CD4-positive, alpha-beta T cell (primary cell): Measurements from ENCODE around the gene SLC2A6. TPM values are rescaled to one million over a fixed set of nuclear protein-coding genes. Genes with fewer than 3 reads are reported as not detected.

Source experiments
- ATAC-seq: fragments of 200-7000 bp; cut with Tn5 transposase; one replicate; pipeline ENCODE4 v1.10.0; 2022; ENCODE audit warnings: mild to moderate bottlenecking; ENCODE audit not compliant: poor library complexity
- CTCF ChIA-PET: fragments of 350-600 bp; sonication (Branson Sonifier 250); formaldehyde crosslinking; loops from one replicate; lab custom pipeline; 2021; ENCODE audit warnings: antibody characterized with exemption, inconsistent platforms; lab: Charles Lee
- POLR2A ChIA-PET: fragments of 350-600 bp; sonication (Branson Sonifier 250); formaldehyde crosslinking; loops from one replicate; lab custom pipeline; 2021; ENCODE audit warnings: antibody characterized with exemption, inconsistent platforms; lab: Charles Lee
- DNase-seq, 14 experiments: peaks; one replicate each; pipeline ENCODE4 v3.0.0-alpha.2; 2013 to 2020; ENCODE audit warnings: mixed read lengths in 2 of 14
- H3K27ac ChIP-seq, 2 donors: one replicate each; pipeline versions ENCODE4 v1.5.1 to v1.7.0; 2013; ENCODE audit warnings: low read length in 2 of 2, low read depth in 1 of 2, mild to moderate bottlenecking in 1 of 2
- H3K27me3 ChIP-seq, 2 experiments: 1 replicate in 1 of 2; 2 replicates in 1 of 2; pipeline versions ENCODE4 v1.6.1 to v1.7.0; 2013; ENCODE audit warnings: low read length in 2 of 2, control low read depth in 1 of 2, mild to moderate bottlenecking in 1 of 2, moderate library complexity in 1 of 2; ENCODE audit not compliant: insufficient read depth in 2 of 2, control insufficient read depth in 1 of 2
- H3K36me3 ChIP-seq: one replicate; pipeline ENCODE4 v1.6.1; 2013; ENCODE audit warnings: low read length, control low read depth; ENCODE audit not compliant: insufficient read depth
- H3K4me1 ChIP-seq: one replicate; pipeline ENCODE4 v1.6.1; 2013; ENCODE audit warnings: low read length, control low read depth; ENCODE audit not compliant: insufficient read depth
- H3K4me3 ChIP-seq: one replicate; pipeline ENCODE4 v1.5.1; 2013; ENCODE audit warnings: mild to moderate bottlenecking, low read length, moderate library complexity
- H3K9me3 ChIP-seq, 2 experiments: 1 replicate in 1 of 2; 2 replicates in 1 of 2; pipeline versions ENCODE4 v1.6.1 to v1.7.0; 2013; ENCODE audit warnings: low read length in 2 of 2, mild to moderate bottlenecking in 2 of 2, control low read depth in 1 of 2, moderate library complexity in 1 of 2; ENCODE audit not compliant: control insufficient read depth in 1 of 2, insufficient read depth in 1 of 2
- H3K27ac Mint-ChIP-seq: one replicate; pipeline ENCODE4 v1.8.0; 2020; ENCODE audit warnings: mixed read lengths
- H3K27me3 Mint-ChIP-seq: one replicate; pipeline ENCODE4 v1.8.0; 2021; ENCODE audit warnings: mixed read lengths
- H3K36me3 Mint-ChIP-seq: one replicate; pipeline ENCODE4 v1.8.0; 2021; ENCODE audit warnings: low read depth, mixed read lengths
- H3K4me1 Mint-ChIP-seq: one replicate; pipeline ENCODE4 v1.8.0; 2021; ENCODE audit warnings: low read depth, mixed read lengths
- H3K4me3 Mint-ChIP-seq: one replicate; pipeline ENCODE4 v1.8.0; 2020; ENCODE audit warnings: mild to moderate bottlenecking, mixed read lengths
- H3K9me3 Mint-ChIP-seq: one replicate; pipeline ENCODE4 v1.8.0; 2020; ENCODE audit warnings: mixed read lengths
- CTCF ChIP-seq: fragments of 200-600 bp; IDR thresholded peaks from one replicate; pipeline ENCODE4 v1.8.0; 2022; ENCODE audit warnings: antibody characterized with exemption, mild to moderate bottlenecking
- intact Hi-C, 2 experiments: fragments of 100-400 bp; cut with DNase I in 1 of 2; cut with micrococcal nuclease in 1 of 2; formaldehyde crosslinking; loops; one replicate each; pipeline versions ENCODE4 v1.15.1 to v1.9.0; 2023 to 2025; cut with DNase I, micrococcal nuclease
- total RNA-seq, 174 experiments: library from RNA in 2 of 174; stranded (reverse) in 2 of 174; gene quantifications; one replicate each; pipeline ENCODE4 v1.2.3 and lab custom pipeline; 2021 to 2026

Gene SLC2A6
- total RNA-seq, 2 experiments from 2014 or later, result 1.8 to 3.2 TPM

GRCh38 chr9:133483611-133484010 lies 4.7 kb upstream of the SLC2A6 start:
- Mint-ChIP-seq H3K4me1 (peaks cover 15% of the 10 kb centered on the region), H3K9me3 (no peaks in the 10 kb centered on the region), H3K27ac (no peak overlapping the region), H3K4me3 (no peak overlapping the region), H3K36me3 (no peaks in the 10 kb centered on the region), H3K27me3 (no peaks in the 10 kb centered on the region)
- CTCF ChIA-PET, result no interaction called here
- Histone ChIP-seq H3K27me3 (no peaks in the 10 kb centered on the region), H3K4me1 (peaks cover 21% of the 10 kb centered on the region), H3K27ac (no peak overlapping the region), H3K36me3 (no peaks in the 10 kb centered on the region), H3K9me3 (no peaks in the 10 kb centered on the region), H3K4me3 (no peak overlapping the region)
- DNase-seq (no peak), ATAC-seq (no peak)
- TF ChIP-seq CTCF, result no peak
- intact Hi-C loops, result no loop called here
- POLR2A ChIA-PET, result no interaction called here

GRCh38 chr9:133477992-133478850 lies 678 bp downstream of the SLC2A6 start:
- peak overlapping the region; percentile 42 for H3K4me3 Mint-ChIP-seq
- no peaks in the 10 kb centered on the region for H3K9me3 ChIP-seq
- no peaks in the 10 kb centered on the region for H3K9me3 Mint-ChIP-seq
- no peak for ATAC-seq
- TF ChIP-seq CTCF, result no peak
- H3K27ac Mint-ChIP-seq, result peak overlapping the region; percentile 14
- H3K4me3 ChIP-seq, result peak overlapping the region; percentile 57
- no peaks in the 10 kb centered on the region for H3K36me3 ChIP-seq
- no peaks in the 10 kb centered on the region for H3K36me3 Mint-ChIP-seq
- intact Hi-C loops, result loop anchor here in 1 of 2 experiments (1.0 to 5.0 kb wide), 3 partner anchors 18 to 451 kb away; partner anchors contain the start of gene SURF6
- H3K4me1 Mint-ChIP-seq, result peaks cover 9% of the 10 kb centered on the region
- ChIA-PET POLR2A (interaction anchor here (0.6 to 1.7 kb wide), 6 partner anchors 10 to 223 kb away, joined by 3 to 8 read pairs (median 3); partner anchors contain the start of gene REXO4), CTCF (no interaction called here)
- peaks cover 24% of the 10 kb centered on the region for H3K4me1 ChIP-seq
- DNase-seq, result peak in 3 of 14 experiments; percentile 8 to 62 (median 54)
- H3K27me3 ChIP-seq, result no peaks in the 10 kb centered on the region
- no peak overlapping the region for H3K27ac ChIP-seq
- H3K27me3 Mint-ChIP-seq, result no peaks in the 10 kb centered on the region

- H3K4me1 Mint-ChIP-seq, result peaks cover 9% of the 10 kb centered on the region
- no peak for TF ChIP-seq CTCF
- no peaks in the 10 kb centered on the region for H3K36me3 Mint-ChIP-seq
- no peaks in the 10 kb centered on the region for H3K9me3 Mint-ChIP-seq
- H3K27me3 Mint-ChIP-seq, result no peaks in the 10 kb centered on the region
- H3K4me1 ChIP-seq, result peaks cover 24% of the 10 kb centered on the region
- no peak overlapping the region for H3K27ac ChIP-seq
- H3K36me3 ChIP-seq, result no peaks in the 10 kb centered on the region
- ChIA-PET CTCF (no interaction called here), POLR2A (interaction anchor here (0.6 kb wide), 1 partner anchor 59 kb away, joined by 3 read pairs; no protein-coding TSS in a partner anchor)
- ATAC-seq, result no peak
- H3K4me3 Mint-ChIP-seq, result peak overlapping the region; percentile 42
- DNase-seq, result no peak
- H3K9me3 ChIP-seq, result no peaks in the 10 kb centered on the region
- intact Hi-C loops, result loop anchor here in 1 of 2 experiments (1.0 to 5.0 kb wide), 3 partner anchors 17 to 450 kb away; partner anchors contain the start of gene SURF6
- H3K27me3 ChIP-seq, result no peaks in the 10 kb centered on the region
- peak overlapping the region; percentile 14 for H3K27ac Mint-ChIP-seq
- H3K4me3 ChIP-seq, result no peak overlapping the region
Measured at GRCh38 chr9:133477461-133477860, 1.4 kb downstream of the SLC2A6 start.
